LHCN-M2 (cell line): Measurements from ENCODE around the gene ITPKB. TPM values are rescaled to one million over a fixed set of nuclear protein-coding genes. Genes with fewer than 3 reads are reported as not detected.

Experiments
- total RNA-seq: library from RNA; depleted of rRNA; stranded (reverse); fragments of >200 nt; gene quantifications from 2 replicates; pipeline ENCODE4 v1.2.3, GENCODE V29; 2014; rRNA removed

ITPKB gene
- total RNA-seq, 1 experiment from 2014 or later: 0.40 TPM

Other genes with a start within 250 kb of the ITPKB start
- gene STUM, start 190.5 kb downstream of the ITPKB start, total RNA-seq: not detected in 2 replicates
- 24.2 and 28.0 TPM in 2 replicates for gene PSEN2, start 131.3 kb upstream of the ITPKB start, total RNA-seq
- 6.3 and 8.7 TPM in 2 replicates for gene COQ8A, start 201.0 kb upstream of the ITPKB start, total RNA-seq